ENCODE results near the gene CGB2. TPM values are rescaled to one million over a fixed set of nuclear protein-coding genes. Genes with fewer than 3 reads are reported as not detected.

CGB2 gene
- total and polyA plus RNA-seq, 2 of the 4 experiments (the other 2 are of a cell fraction): not detected

- dilution Hi-C loops (cut with HindIII; ENCODE audit: low sequenced_read_pairs, unreplicated experiment) (no loop called here), intact Hi-C loops (cut with micrococcal nuclease) (loop anchor here (5.0 kb wide), 1 partner anchor 67 kb away; the partner anchor contains the start of genes GYS1 and RUVBL2), in situ Hi-C loops (cut with MboI; ENCODE audit: low sequenced_read_pairs) (no loop called here)
- WGBS, 2 experiments (ENCODE audit: extremely low coverage in 2 of 2, insufficient read length in 1 of 2): 18% methylated on average over 3 of the region's 9 CpGs; no CpG with 5 or more reads in 1 of the 2 experiments
- ATAC-seq (ENCODE audit: low read depth) (no peak), DNase-seq (no peak)
- H3K56ac ChIP-seq (ENCODE audit: extremely low read depth, insufficient read depth, low read length): no peak overlapping the region
- H3K9me1 ChIP-seq (ENCODE audit: insufficient read depth, low read length): no peaks in the 10 kb centered on the region
- H2BK120ac ChIP-seq (ENCODE audit: low read depth, low read length): no peak overlapping the region
- no peak overlapping the region for H2BK20ac ChIP-seq (ENCODE audit: low read depth, low read length)
- H4K5ac ChIP-seq (ENCODE audit: low read depth, low read length): no peak overlapping the region
- H2BK5ac ChIP-seq (ENCODE audit: low read depth, low read length, poor library complexity, severe bottlenecking): no peak overlapping the region
- H3K18ac ChIP-seq (ENCODE audit: low read depth, low read length): no peak overlapping the region
- no peaks in the 10 kb centered on the region for H4K20me1 ChIP-seq (ENCODE audit: insufficient read depth, low read length)
- TF ChIP-seq FOS (IDR thresholded peaks at IDR 0.05; ENCODE audit: low read depth, low read length) (no peak), MAZ (IDR thresholded peaks at IDR 0.05; ENCODE audit: borderline replicate concordance, low read depth, low read length) (no peak), CHD1 (IDR thresholded peaks at IDR 0.05; ENCODE audit: low read depth, low read length) (no peak), BHLHE40 (IDR thresholded peaks at IDR 0.05; ENCODE audit: low read depth, low read length) (peak; percentile 43; the same call in 1 of the 2 replicates), CTCF (conservative IDR thresholded peaks at IDR 0.05; ENCODE audit: low read depth, low read length) (no peak)
- H3K27me3 ChIP-seq (ENCODE audit: control insufficient read depth, insufficient read depth, low read length): peaks cover 11% of the 10 kb centered on the region; the same call in 1 of the 2 replicates
- H2AK5ac ChIP-seq (ENCODE audit: low read depth, low read length): no peak overlapping the region
- H2AFZ ChIP-seq (replicated peaks; ENCODE audit: low read length, poor library complexity): no peak overlapping the region
- no peak overlapping the region for H3K4me3 ChIP-seq (ENCODE audit: insufficient read depth, low read depth, low read length)
- no peak overlapping the region for H2BK15ac ChIP-seq (ENCODE audit: low read depth, low read length)
- no peak overlapping the region for H2AK9ac ChIP-seq (replicated peaks; ENCODE audit: low read depth, low read length, poor library complexity)
- no peaks in the 10 kb centered on the region for H3K36me3 ChIP-seq (ENCODE audit: control insufficient read depth, insufficient read depth, low read length)
- no peak overlapping the region for H4K8ac ChIP-seq (ENCODE audit: low read depth in 2 of 2, low read length in 2 of 2)
- no TSS peak for BruUV-seq (replicated peaks)
- ChIA-PET POLR2A (ENCODE audit: unreplicated experiment) (no interaction called here), CTCF (no interaction called here)
- peaks cover 2% of the 10 kb centered on the region; the same call in 1 of the 2 replicates for H3K4me1 ChIP-seq (ENCODE audit: control insufficient read depth, insufficient read depth, low read length)
- H3K9me3 ChIP-seq (ENCODE audit: control insufficient read depth, insufficient read depth, low read length): no peaks in the 10 kb centered on the region
- no peak overlapping the region for H3K4me2 ChIP-seq (ENCODE audit: low read depth, low read length)
- H3K4ac ChIP-seq (ENCODE audit: low read depth, low read length): no peak overlapping the region
- H3K27ac ChIP-seq (ENCODE audit: insufficient read depth, low read length): no peak overlapping the region
- H3K14ac ChIP-seq (replicated peaks; ENCODE audit: low read depth, low read length): no peak overlapping the region
- no peak overlapping the region for H4K91ac ChIP-seq (ENCODE audit: insufficient read depth, low read depth, low read length)
- H3K79me1 ChIP-seq (ENCODE audit: low read depth in 1 of 2, low read length in 2 of 2): peaks cover 0 to 5% of the 10 kb centered on the region in 2 experiments; a peak in 3 of 4 replicates
- H3K9ac ChIP-seq (ENCODE audit: low read depth, low read length): no peak overlapping the region
- H3K23ac ChIP-seq (ENCODE audit: low read depth, low read length): no peak overlapping the region
These were observed 27.4 kb downstream of the CGB2 start for GRCh38 chr19:49059053-49059452.

Measured in IMR-90 (cell line).